SK-N-SH treated with all-trans-retinoic acid at 6 μM for 48 hours (cell line): ENCODE data around the gene SORCS2.
"Not testable (repeated sequence)": the region's sequence is repeated elsewhere in the genome, so short reads cannot be mapped to it uniquely, and the experiment has no call there.

Experiments
- ATAC-seq: fragments of 200-7000 bp; cut with Tn5 transposase; 3 replicates; pipeline ENCODE4 v1.9.1; 2020; ENCODE audit warnings: mild to moderate bottlenecking, moderate library complexity
- ARNTL ChIP-seq: fragments of 450-650 bp; formaldehyde crosslinking; IDR thresholded peaks from 2 replicates; pipeline ENCODE4 v1.5.0; 2020; ENCODE audit warnings: low read depth, mild to moderate bottlenecking, moderate library complexity, borderline replicate concordance
- BACH2 ChIP-seq: fragments of 250-450 bp; sonication (Bioruptor Pico); IDR thresholded peaks from 2 replicates; pipeline ENCODE4 v1.9.0; 2021; ENCODE audit warnings: mild to moderate bottlenecking, borderline replicate concordance
- CREB5 ChIP-seq: fragments of 250-450 bp; sonication (Bioruptor Pico); IDR thresholded peaks from 2 replicates; pipeline ENCODE4 v1.5.1; 2020; ENCODE audit warnings: low read depth, mild to moderate bottlenecking, moderate library complexity
- CSDC2 ChIP-seq: fragments of 250-450 bp; sonication (Bioruptor Pico); IDR thresholded peaks from 2 replicates; pipeline ENCODE4 v1.5.0; 2020; ENCODE audit warnings: mild to moderate bottlenecking, moderate library complexity
- CSRNP3 ChIP-seq: fragments of 250-450 bp; sonication (Bioruptor Pico); IDR thresholded peaks from 2 replicates; pipeline ENCODE4 v1.5.1; 2021; ENCODE audit warnings: mild to moderate bottlenecking, moderate library complexity
- ESRRG ChIP-seq: fragments of 250-450 bp; sonication (Bioruptor Pico); IDR thresholded peaks from 2 replicates; pipeline ENCODE4 v1.6.1; 2021; ENCODE audit warnings: mild to moderate bottlenecking
- GLIS3 ChIP-seq: fragments of 250-450 bp; sonication (Bioruptor Pico); IDR thresholded peaks from 2 replicates; pipeline ENCODE4 v1.5.0; 2020; ENCODE audit warnings: mild to moderate bottlenecking, moderate library complexity
- ISL1 ChIP-seq: fragments of 250-450 bp; sonication (Bioruptor Pico); IDR thresholded peaks from 2 replicates; pipeline ENCODE4 v2.1.2; 2022; ENCODE audit warnings: mild to moderate bottlenecking, moderate library complexity
- OSR1 ChIP-seq: fragments of 250-450 bp; sonication (Bioruptor Pico); IDR thresholded peaks from 2 replicates; pipeline ENCODE4 v1.8.0; 2022; ENCODE audit warnings: moderate library complexity, mild to moderate bottlenecking, inconsistent platforms
- PATZ1 ChIP-seq: fragments of 250-450 bp; sonication (Bioruptor Pico); IDR thresholded peaks from 2 replicates; pipeline ENCODE4 v1.8.0; 2020; ENCODE audit warnings: mild to moderate bottlenecking, moderate library complexity, borderline replicate concordance
- POU6F1 ChIP-seq: fragments of 250-450 bp; sonication (Bioruptor Pico); IDR thresholded peaks from 2 replicates; pipeline ENCODE4 v1.8.0; 2021; ENCODE audit warnings: low read depth, mild to moderate bottlenecking, moderate library complexity, borderline replicate concordance
- PPARA ChIP-seq: fragments of 250-450 bp; sonication (Bioruptor Pico); IDR thresholded peaks from 2 replicates; pipeline ENCODE4 v1.5.0; 2020; ENCODE audit warnings: mild to moderate bottlenecking, borderline replicate concordance
- RARB ChIP-seq: fragments of 250-450 bp; sonication (Bioruptor Pico); IDR thresholded peaks from 2 replicates; pipeline ENCODE4 v1.8.0; 2021; ENCODE audit warnings: mild to moderate bottlenecking, moderate library complexity
- TCF4 ChIP-seq: fragments of 250-450 bp; sonication (Bioruptor Pico); IDR thresholded peaks from 2 replicates; pipeline ENCODE4 v1.8.0; 2021; ENCODE audit warnings: mild to moderate bottlenecking, moderate library complexity, borderline replicate concordance
- TOX ChIP-seq: fragments of 250-450 bp; sonication (Bioruptor Pico); IDR thresholded peaks from 2 replicates; pipeline ENCODE4 v1.8.0; 2021; ENCODE audit warnings: mild to moderate bottlenecking, moderate library complexity, borderline replicate concordance
- TSHZ2 ChIP-seq: fragments of 250-450 bp; sonication (Bioruptor Pico); IDR thresholded peaks from 2 replicates; pipeline ENCODE4 v1.5.0; 2020; ENCODE audit warnings: mild to moderate bottlenecking, moderate library complexity
- ZC3H10 ChIP-seq: fragments of 250-450 bp; sonication (Bioruptor Pico); IDR thresholded peaks from 2 replicates; pipeline ENCODE4 v1.5.1; 2021; ENCODE audit warnings: mild to moderate bottlenecking, moderate library complexity
- ZFP3 ChIP-seq: fragments of 250-450 bp; sonication (Bioruptor Pico); IDR thresholded peaks from 2 replicates; pipeline ENCODE4 v1.5.0; 2020; ENCODE audit warnings: mild to moderate bottlenecking, moderate library complexity
- ZFP30 ChIP-seq: fragments of 450-650 bp; formaldehyde crosslinking; IDR thresholded peaks from 2 replicates; pipeline ENCODE4 v1.5.0; 2022; ENCODE audit warnings: mild to moderate bottlenecking, moderate library complexity
- ZNF70 ChIP-seq: fragments of 450-650 bp; formaldehyde crosslinking; IDR thresholded peaks from 2 replicates; pipeline ENCODE4 v1.5.0; 2020; ENCODE audit warnings: mild to moderate bottlenecking, moderate library complexity

Gene SORCS2

GRCh38 chr4:7451434-7451789, 259.1 kb downstream of the SORCS2 start (continued):
- no peak for TF ChIP-seq BACH2

GRCh38 chr4:7451800-7452199, 259.5 kb downstream of the SORCS2 start:
- peak; percentile 28; the same call in 1 of the 3 replicates for ATAC-seq
- TF ChIP-seq ISL1 (no peak), PPARA (no peak), ZFP3 (no peak), ARNTL (no peak), TSHZ2 (no peak), TOX (CRISPR knock-in tag) (no peak), CSDC2 (CRISPR knock-in tag) (no peak), ZNF70 (CRISPR knock-in tag) (no peak), BACH2 (no peak), CSRNP3 (no peak), TCF4 (CRISPR knock-in tag) (no peak)
- TF ChIP-seq, all 23 proteins: peak for 0

GRCh38 chr4:7452802-7453201, 260.5 kb downstream of the SORCS2 start:
- not testable (repeated sequence) for ATAC-seq

- ATAC-seq = no peak; the same call in 2 of the 3 replicates
These were observed 265.1 kb downstream of the SORCS2 start for GRCh38 chr4:7457201-7458065.

GRCh38 chr4:7458066-7458425, 265.7 kb downstream of the SORCS2 start:
- TF ChIP-seq CSDC2 (CRISPR knock-in tag) (no peak), ESRRG (no peak), BACH2 (no peak), CREB5 (CRISPR knock-in tag) (no peak), CSRNP3 (no peak), OSR1 (CRISPR knock-in tag) (no peak), ZFP30 (CRISPR knock-in tag) (no peak), TCF4 (CRISPR knock-in tag) (no peak), RARB (CRISPR knock-in tag) (no peak), ARNTL (no peak), ZC3H10 (no peak), ZNF70 (CRISPR knock-in tag) (no peak)
- TF ChIP-seq, all 23 proteins: peak for 0
- ATAC-seq = no peak; the same call in 2 of the 3 replicates

More at GRCh38 chr4:7457201-7458065, 265.1 kb downstream of the SORCS2 start:
- no peak for TF ChIP-seq RARB (CRISPR knock-in tag)
- TF ChIP-seq GLIS3 (CRISPR knock-in tag) = no peak
- no peak for TF ChIP-seq PATZ1 (CRISPR knock-in tag)
- TF ChIP-seq POU6F1 (CRISPR knock-in tag) = no peak
- TF ChIP-seq ISL1 = no peak
- no peak for TF ChIP-seq OSR1 (CRISPR knock-in tag)
- no peak for TF ChIP-seq PPARA
